ENCODE data around the gene PGLYRP3. TPM values are rescaled to one million over a fixed set of nuclear protein-coding genes. Genes with fewer than 3 reads are reported as not detected.

PGLYRP3 gene
- total and polyA plus RNA-seq, 2 of the 13 experiments (the other 11 are each of a cell fraction or from before 2014, with no cell fraction given), result not detected

DNA sequence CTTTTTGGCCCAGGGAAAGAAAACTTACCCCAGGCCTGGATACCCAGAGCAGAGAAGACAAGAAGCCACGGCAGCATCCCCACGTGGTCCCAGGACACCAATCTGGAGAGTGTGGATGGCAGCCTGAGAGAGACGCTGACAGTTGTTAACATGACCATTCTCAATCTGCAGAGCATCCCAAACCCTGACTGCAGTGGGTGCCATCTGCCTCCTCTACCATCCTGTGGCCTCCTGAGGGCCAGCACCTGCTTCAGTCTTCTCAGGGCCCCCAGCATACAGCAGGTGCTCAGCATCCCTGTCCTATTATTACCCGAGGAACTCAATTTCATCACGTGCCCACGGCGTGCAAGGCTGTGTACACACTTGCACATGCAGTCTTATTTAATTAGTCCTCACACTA lies 35.1 kb upstream of the PGLYRP3 start:
- H3K27ac ChIP-seq (ENCODE audit: extremely low read length, insufficient read depth, low read length), result no peak overlapping the region
- H3K4me1 ChIP-seq (ENCODE audit: insufficient read depth, low read length), result no peaks in the 10 kb centered on the region
- in situ Hi-C loops (cut with HindIII; ENCODE audit: extremely low pct_ligation_motif_present, low pct_unique_long_range_greater_than_20kb), result loop anchor here (5.0 kb wide), 1 partner anchor 149 kb away; no protein-coding TSS in a partner anchor
- no peaks in the 10 kb centered on the region for H3K36me3 ChIP-seq (replicated peaks in 1 of 2; ENCODE audit: control insufficient read depth in 1 of 2, insufficient read depth in 2 of 2, low read length in 2 of 2)
- POLR2A ChIA-PET, result no interaction called here
- no peak for DNase-seq (ENCODE audit: low spot score)
- CTCF ChIA-PET (ENCODE audit: low intra/inter-chr PET ratio, low total read pairs), result no interaction called here
- no peak overlapping the region for H3K9ac ChIP-seq (ENCODE audit: insufficient read depth, low read depth, low read length)
- no peaks in the 10 kb centered on the region for H3K9me3 ChIP-seq (ENCODE audit: low read length)
- no peak for FAIRE-seq
- ATAC-seq, result no peak
- WGBS (ENCODE audit: low lambda C conversion rate), result 3% methylated on average over 7 of the region's 7 CpGs
- no TSS peak for BruUV-seq (replicated peaks)
- H4K20me1 ChIP-seq (ENCODE audit: insufficient read depth, low read length), result peaks cover 4% of the 10 kb centered on the region
- no peak overlapping the region for H3K4me3 ChIP-seq (replicated peaks in 1 of 3; ENCODE audit: insufficient read depth in 1 of 3, low read depth in 2 of 3, low read length in 3 of 3)
- peaks cover 2 to 6% of the 10 kb centered on the region in 2 experiments; a peak in 3 of 5 replicates for H3K27me3 ChIP-seq (ENCODE audit: control insufficient read depth in 1 of 2, insufficient read depth in 2 of 2, low read length in 2 of 2)
- intact Hi-C loops (cut with micrococcal nuclease; ENCODE audit: unreplicated experiment), result no loop called here
- H2AFZ ChIP-seq (ENCODE audit: low read length), result no peak overlapping the region
- H3K79me2 ChIP-seq (ENCODE audit: insufficient read depth, low read length), result no peaks in the 10 kb centered on the region
- no peak overlapping the region for H3K4me2 ChIP-seq (ENCODE audit: low read depth, low read length)
- TF ChIP-seq, protein P1, sequence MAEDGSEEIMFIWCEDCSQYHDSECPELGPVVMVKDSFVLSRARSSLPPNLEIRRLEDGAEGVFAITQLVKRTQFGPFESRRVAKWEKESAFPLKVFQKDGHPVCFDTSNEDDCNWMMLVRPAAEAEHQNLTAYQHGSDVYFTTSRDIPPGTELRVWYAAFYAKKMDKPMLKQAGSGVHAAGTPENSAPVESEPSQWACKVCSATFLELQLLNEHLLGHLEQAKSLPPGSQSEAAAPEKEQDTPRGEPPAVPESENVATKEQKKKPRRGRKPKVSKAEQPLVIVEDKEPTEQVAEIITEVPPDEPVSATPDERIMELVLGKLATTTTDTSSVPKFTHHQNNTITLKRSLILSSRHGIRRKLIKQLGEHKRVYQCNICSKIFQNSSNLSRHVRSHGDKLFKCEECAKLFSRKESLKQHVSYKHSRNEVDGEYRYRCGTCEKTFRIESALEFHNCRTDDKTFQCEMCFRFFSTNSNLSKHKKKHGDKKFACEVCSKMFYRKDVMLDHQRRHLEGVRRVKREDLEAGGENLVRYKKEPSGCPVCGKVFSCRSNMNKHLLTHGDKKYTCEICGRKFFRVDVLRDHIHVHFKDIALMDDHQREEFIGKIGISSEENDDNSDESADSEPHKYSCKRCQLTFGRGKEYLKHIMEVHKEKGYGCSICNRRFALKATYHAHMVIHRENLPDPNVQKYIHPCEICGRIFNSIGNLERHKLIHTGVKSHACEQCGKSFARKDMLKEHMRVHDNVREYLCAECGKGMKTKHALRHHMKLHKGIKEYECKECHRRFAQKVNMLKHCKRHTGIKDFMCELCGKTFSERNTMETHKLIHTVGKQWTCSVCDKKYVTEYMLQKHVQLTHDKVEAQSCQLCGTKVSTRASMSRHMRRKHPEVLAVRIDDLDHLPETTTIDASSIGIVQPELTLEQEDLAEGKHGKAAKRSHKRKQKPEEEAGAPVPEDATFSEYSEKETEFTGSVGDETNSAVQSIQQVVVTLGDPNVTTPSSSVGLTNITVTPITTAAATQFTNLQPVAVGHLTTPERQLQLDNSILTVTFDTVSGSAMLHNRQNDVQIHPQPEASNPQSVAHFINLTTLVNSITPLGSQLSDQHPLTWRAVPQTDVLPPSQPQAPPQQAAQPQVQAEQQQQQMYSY (CRISPR knock-in tag; IDR thresholded peaks at IDR 0.05), result no peak
- TF ChIP-seq, protein P2, sequence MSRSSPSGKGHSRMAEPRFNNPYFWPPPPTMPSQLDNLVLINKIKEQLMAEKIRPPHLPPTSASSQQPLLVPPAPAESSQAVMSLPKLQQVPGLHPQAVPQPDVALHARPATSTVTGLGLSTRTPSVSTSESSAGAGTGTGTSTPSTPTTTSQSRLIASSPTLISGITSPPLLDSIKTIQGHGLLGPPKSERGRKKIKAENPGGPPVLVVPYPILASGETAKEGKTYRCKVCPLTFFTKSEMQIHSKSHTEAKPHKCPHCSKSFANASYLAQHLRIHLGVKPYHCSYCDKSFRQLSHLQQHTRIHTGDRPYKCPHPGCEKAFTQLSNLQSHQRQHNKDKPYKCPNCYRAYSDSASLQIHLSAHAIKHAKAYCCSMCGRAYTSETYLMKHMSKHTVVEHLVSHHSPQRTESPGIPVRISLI (CRISPR knock-in tag; IDR thresholded peaks at IDR 0.05; ENCODE audit: borderline replicate concordance), result no peak
- TF ChIP-seq, protein P3, sequence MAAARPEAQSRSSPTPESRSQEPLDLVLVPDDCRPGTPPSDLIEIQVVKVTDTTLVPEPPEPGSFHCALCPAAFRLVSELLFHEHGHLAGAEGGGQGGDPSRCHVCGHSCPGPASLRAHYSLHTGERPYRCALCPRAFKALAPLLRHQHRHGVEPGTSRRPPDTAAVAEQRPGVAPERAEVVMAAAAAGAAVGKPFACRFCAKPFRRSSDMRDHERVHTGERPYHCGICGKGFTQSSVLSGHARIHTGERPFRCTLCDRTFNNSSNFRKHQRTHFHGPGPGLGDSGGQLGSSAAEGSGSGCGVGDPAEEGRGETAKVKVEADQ (CRISPR knock-in tag; IDR thresholded peaks at IDR 0.05; ENCODE audit: borderline replicate concordance), result no peak
- TF ChIP-seq, protein P4, sequence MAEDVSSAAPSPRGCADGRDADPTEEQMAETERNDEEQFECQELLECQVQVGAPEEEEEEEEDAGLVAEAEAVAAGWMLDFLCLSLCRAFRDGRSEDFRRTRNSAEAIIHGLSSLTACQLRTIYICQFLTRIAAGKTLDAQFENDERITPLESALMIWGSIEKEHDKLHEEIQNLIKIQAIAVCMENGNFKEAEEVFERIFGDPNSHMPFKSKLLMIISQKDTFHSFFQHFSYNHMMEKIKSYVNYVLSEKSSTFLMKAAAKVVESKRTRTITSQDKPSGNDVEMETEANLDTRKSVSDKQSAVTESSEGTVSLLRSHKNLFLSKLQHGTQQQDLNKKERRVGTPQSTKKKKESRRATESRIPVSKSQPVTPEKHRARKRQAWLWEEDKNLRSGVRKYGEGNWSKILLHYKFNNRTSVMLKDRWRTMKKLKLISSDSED (CRISPR knock-in tag; IDR thresholded peaks at IDR 0.05), result no peak
- TF ChIP-seq SMARCC2 (IDR thresholded peaks at IDR 0.05) (no peak), GLI4 (CRISPR knock-in tag; IDR thresholded peaks at IDR 0.05; ENCODE audit: borderline replicate concordance) (no peak), ZFP36L2 (CRISPR knock-in tag; IDR thresholded peaks at IDR 0.05) (no peak), SMAD3 (CRISPR knock-in tag; IDR thresholded peaks at IDR 0.05) (no peak), ZNF264 (CRISPR knock-in tag; IDR thresholded peaks at IDR 0.05) (no peak), PAWR (CRISPR knock-in tag; IDR thresholded peaks at IDR 0.05; ENCODE audit: borderline replicate concordance) (no peak), ZNF546 (CRISPR knock-in tag; conservative IDR thresholded peaks at IDR 0.05) (no peak)
- TF ChIP-seq, protein P5, sequence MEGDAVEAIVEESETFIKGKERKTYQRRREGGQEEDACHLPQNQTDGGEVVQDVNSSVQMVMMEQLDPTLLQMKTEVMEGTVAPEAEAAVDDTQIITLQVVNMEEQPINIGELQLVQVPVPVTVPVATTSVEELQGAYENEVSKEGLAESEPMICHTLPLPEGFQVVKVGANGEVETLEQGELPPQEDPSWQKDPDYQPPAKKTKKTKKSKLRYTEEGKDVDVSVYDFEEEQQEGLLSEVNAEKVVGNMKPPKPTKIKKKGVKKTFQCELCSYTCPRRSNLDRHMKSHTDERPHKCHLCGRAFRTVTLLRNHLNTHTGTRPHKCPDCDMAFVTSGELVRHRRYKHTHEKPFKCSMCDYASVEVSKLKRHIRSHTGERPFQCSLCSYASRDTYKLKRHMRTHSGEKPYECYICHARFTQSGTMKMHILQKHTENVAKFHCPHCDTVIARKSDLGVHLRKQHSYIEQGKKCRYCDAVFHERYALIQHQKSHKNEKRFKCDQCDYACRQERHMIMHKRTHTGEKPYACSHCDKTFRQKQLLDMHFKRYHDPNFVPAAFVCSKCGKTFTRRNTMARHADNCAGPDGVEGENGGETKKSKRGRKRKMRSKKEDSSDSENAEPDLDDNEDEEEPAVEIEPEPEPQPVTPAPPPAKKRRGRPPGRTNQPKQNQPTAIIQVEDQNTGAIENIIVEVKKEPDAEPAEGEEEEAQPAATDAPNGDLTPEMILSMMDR (CRISPR knock-in tag; IDR thresholded peaks at IDR 0.05), result no peak
